Embryonic facial prominence (tissue), 1 donor: Measurements from ENCODE around the gene NELL1.

Experiments
- DNase-seq: peaks from one replicate; pipeline ENCODE4 v3.0.0-alpha.2; 2016; ENCODE audit errors: extremely low spot score

The NELL1 gene

GRCh38 chr11:21481255-21481654 is 811.9 kb downstream of the NELL1 start:
- no peak for DNase-seq

GRCh38 chr11:21484039-21484438 is 814.7 kb downstream of the NELL1 start:
- DNase-seq = no peak

- DNase-seq = no peak
Measured at GRCh38 chr11:21485006-21485405, 815.6 kb downstream of the NELL1 start.

GRCh38 chr11:21485426-21485825 is 816.0 kb downstream of the NELL1 start:
- no peak for DNase-seq

- DNase-seq = no peak
Measured at GRCh38 chr11:21489416-21490115, 820.2 kb downstream of the NELL1 start.

- DNase-seq = no peak
Measured at GRCh38 chr11:21492931-21493330, 823.5 kb downstream of the NELL1 start.

GRCh38 chr11:21494946-21495345 is 825.6 kb downstream of the NELL1 start:
- DNase-seq = no peak

GRCh38 chr11:21495879-21496278 is 826.5 kb downstream of the NELL1 start:
- no peak for DNase-seq

- no peak for DNase-seq
Measured at GRCh38 chr11:21501245-21501644, 831.9 kb downstream of the NELL1 start.

- DNase-seq = no peak
Measured at GRCh38 chr11:21505070-21505469, 835.7 kb downstream of the NELL1 start.

GRCh38 chr11:21511835-21512440 is 842.6 kb downstream of the NELL1 start:
- no peak for DNase-seq

- no peak for DNase-seq
Measured at GRCh38 chr11:21514316-21514715, 844.9 kb downstream of the NELL1 start.

- no peak for DNase-seq
Measured at GRCh38 chr11:21520244-21520643, 850.9 kb downstream of the NELL1 start.

- DNase-seq = no peak
Measured at GRCh38 chr11:21529187-21529586, 859.8 kb downstream of the NELL1 start.

- DNase-seq = no peak
Measured at GRCh38 chr11:21534288-21534687, 864.9 kb downstream of the NELL1 start.

GRCh38 chr11:21537980-21538379 is 868.6 kb downstream of the NELL1 start:
- DNase-seq = no peak

- no peak for DNase-seq
Measured at GRCh38 chr11:21541187-21541751, 871.9 kb downstream of the NELL1 start.

- no peak for DNase-seq
Measured at GRCh38 chr11:21543901-21544300, 874.5 kb downstream of the NELL1 start.

GRCh38 chr11:21545699-21546098 is 876.3 kb downstream of the NELL1 start:
- no peak for DNase-seq

GRCh38 chr11:21546703-21547102 is 877.3 kb downstream of the NELL1 start:
- DNase-seq = no peak

GRCh38 chr11:21552911-21553310 is 883.5 kb downstream of the NELL1 start:
- no peak for DNase-seq

GRCh38 chr11:21553795-21554194 is 884.4 kb downstream of the NELL1 start:
- no peak for DNase-seq

GRCh38 chr11:21554284-21554683 is 884.9 kb downstream of the NELL1 start:
- no peak for DNase-seq
